Tibial nerve (tissue), 4 donors: ENCODE data around the gene AMPD2. TPM values are rescaled to one million over a fixed set of nuclear protein-coding genes. Genes with fewer than 3 reads are reported as not detected.

Experiments used
- DNase-seq, 2 donors: peaks; one replicate each; pipeline ENCODE4 v3.0.0-alpha.2; 2019; ENCODE audit warnings: low spot score in 2 of 2
- H3K27ac ChIP-seq, 4 donors: fragments of 200-600 bp; sonication (generic) in 3 of 4; one replicate each; pipeline ENCODE4 v1.5.1; 2017 to 2019; ENCODE audit warnings: mild to moderate bottlenecking in 1 of 4
- H3K27me3 ChIP-seq, 2 donors: fragments of 200-600 bp; sonication (generic) in 1 of 2; one replicate each; pipeline versions ENCODE4 v1.5.1 to v1.6.0; 2017 to 2019
- H3K36me3 ChIP-seq, 3 donors: fragments of 200-600 bp; sonication (generic); one replicate each; pipeline ENCODE4 v1.5.1; 2018 to 2019
- H3K4me1 ChIP-seq, 4 donors: fragments of 200-600 bp; sonication (generic) in 3 of 4; one replicate each; pipeline ENCODE4 v1.5.1; 2017 to 2019
- H3K4me3 ChIP-seq, 4 donors: fragments of 200-600 bp; sonication (generic) in 3 of 4; one replicate each; pipeline ENCODE4 v1.5.1; 2017 to 2019; ENCODE audit warnings: mild to moderate bottlenecking in 1 of 4, moderate library complexity in 1 of 4
- H3K9me3 ChIP-seq, 4 donors: fragments of 200-600 bp; sonication (generic) in 3 of 4; one replicate each; pipeline ENCODE4 v1.5.1; 2017 to 2019
- EP300 ChIP-seq, 2 donors: sonication (generic); formaldehyde crosslinking; IDR thresholded peaks; one replicate each; pipeline ENCODE4 v1.6.1; 2017; ENCODE audit warnings: antibody characterized with exemption in 2 of 2, mild to moderate bottlenecking in 1 of 2
- POLR2A ChIP-seq, 2 donors: fragments of 450-650 bp; IDR thresholded peaks; one replicate each; pipeline ENCODE4 v1.6.1; 2017; ENCODE audit warnings: antibody characterized with exemption in 2 of 2, mild to moderate bottlenecking in 2 of 2, moderate library complexity in 2 of 2
- WGBS, 2 donors: methylation state at CpG; one replicate each; pipeline ENCODE4 v1.1.5; 2018; 5-methylcytosine and 5-hydroxymethylcytosine counted together
- total RNA-seq, 4 donors: library from RNA; depleted of rRNA; stranded (reverse); fragments of >200 nt; gene quantifications; one replicate each; pipeline ENCODE4 v1.1.0, GENCODE V29; 2016
- TF ChIP-seq, protein P1 (sequence below), 5 experiments: fragments of 200-600 bp in 3 of 5; fragments of 450-650 bp in 2 of 5; sonication (generic) in 3 of 5; IDR thresholded peaks; one replicate each; pipeline ENCODE4 v1.5.1; 2016 to 2019; ENCODE audit warnings: antibody characterized with exemption in 5 of 5, mild to moderate bottlenecking in 3 of 5, moderate library complexity in 2 of 5

Gene AMPD2
- 100 to 1,000 TPM in 2 of 4 donors, 10 to 100 TPM in 2; 70.6 to 113 (median 94.7) TPM for total RNA-seq

DNA sequence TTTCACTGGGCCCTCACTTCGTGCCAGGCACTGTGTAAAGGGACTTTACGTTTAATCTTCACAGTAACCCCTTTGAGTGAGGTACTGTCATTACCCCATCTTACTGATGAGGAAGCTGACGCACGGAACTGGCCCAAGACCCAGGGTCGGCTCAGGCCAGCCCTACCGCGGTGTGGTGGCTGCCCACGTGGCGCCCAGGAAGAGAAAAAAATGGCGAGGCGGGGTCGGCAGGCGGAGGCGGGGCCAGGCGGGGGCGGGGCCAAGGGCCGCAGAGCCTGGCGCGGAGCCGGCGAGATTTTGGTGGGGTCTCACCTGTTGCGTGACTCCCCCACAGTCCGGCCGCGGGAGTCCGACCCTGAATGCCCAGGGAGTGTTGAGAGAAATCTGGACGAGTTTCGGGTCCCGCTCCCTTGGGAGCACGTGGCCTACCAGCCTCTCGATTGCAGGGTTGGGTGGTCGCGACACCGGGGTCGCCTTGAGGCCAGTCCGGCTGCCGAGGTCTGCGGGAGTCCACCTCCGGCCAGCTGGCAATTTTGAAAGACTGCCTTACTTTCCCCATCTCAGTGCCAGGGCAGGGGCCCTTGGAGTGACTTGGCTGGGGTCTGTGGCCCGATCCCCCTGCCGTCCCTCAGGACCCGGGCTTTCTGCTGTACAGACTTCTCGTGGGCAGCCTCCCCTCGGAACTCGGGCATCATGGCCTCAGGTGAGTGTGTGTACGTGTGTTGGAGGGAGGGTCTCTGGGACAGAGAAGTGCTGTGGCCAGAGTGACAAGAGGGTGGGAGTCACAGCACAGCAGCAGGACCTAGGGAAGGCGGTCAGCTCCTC, at the start of gene AMPD2, which contains the start of gene GNAT2:
Gene AMPD2, plus strand, starts transcription at position 262 of the 825 bp plus-strand sequence. CDS start 1,339 bp downstream, outside the sequence.
Gene GNAT2, minus strand, starts transcription at position 41 of the 825 bp plus-strand sequence. CDS start 6,746 bp downstream, outside the sequence.
- no peaks in the 10 kb centered on the region for H3K27me3 ChIP-seq
- 1 to 2% methylated on average over 37 to 43 of the region's 47 CpGs for WGBS, 2 donors
- H3K27ac ChIP-seq = peak within 1 kb of the TSS; percentile 80 to 90 (median 85)
- H3K36me3 ChIP-seq = no peaks in the 10 kb centered on the region
- H3K4me3 ChIP-seq = peak within 1 kb of the TSS; percentile 64 to 76 (median 66)
- no peaks in the 10 kb centered on the region for H3K9me3 ChIP-seq
- DNase-seq = peak; percentile 63 to 74
- H3K4me1 ChIP-seq = peaks cover 0 to 70% (median 41%) of the 10 kb centered on the region in 4 donors
- TF ChIP-seq POLR2A (IDR thresholded peaks at IDR 0.05) (no peak), EP300 (IDR thresholded peaks at IDR 0.05) (peak in 1 of 2 donors; percentile 62)

DNA sequence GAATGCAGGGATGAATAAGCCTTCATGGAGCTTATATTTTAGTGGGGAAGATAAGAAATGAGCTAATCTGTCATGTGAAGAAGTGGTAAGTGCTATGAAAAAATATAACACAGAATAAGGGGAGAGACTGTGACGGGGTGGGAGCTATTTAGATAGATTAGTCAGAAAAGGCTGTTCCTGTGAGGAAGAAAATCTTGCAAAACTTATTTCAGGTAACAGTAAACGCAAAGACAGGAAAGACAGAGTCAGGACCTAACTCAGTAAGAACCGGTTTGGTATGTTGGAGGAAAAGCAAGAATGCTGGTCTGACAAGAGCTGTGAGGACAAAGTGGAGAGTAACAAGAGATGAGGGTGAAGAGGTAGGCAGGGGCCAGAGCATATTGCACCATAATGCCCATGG, 49.2 kb upstream of the AMPD2 start:
- 66 to 73% methylated on average over 3 of the region's 3 CpGs for WGBS, 2 donors

DNA sequence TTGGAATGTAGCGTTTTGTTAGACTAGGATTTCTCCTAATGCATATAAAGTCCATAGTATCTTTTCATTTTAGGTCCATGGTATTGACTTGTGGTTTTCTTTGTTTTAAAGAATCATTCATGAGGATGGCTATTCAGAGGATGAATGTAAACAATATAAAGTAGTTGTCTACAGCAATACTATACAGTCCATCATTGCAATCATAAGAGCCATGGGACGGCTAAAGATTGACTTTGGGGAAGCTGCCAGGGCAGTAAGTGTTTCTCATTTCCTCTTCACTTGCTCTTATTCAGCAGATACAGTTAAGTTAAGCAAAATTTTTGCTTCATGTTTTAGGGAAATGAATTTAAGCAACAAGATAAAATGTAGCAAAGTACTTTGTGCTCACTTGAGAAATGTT, 45.9 kb upstream of the AMPD2 start:
- peaks cover 0 to 23% (median 6%) of the 10 kb centered on the region in 4 donors for H3K4me1 ChIP-seq

More for the DNA sequence above, 49.2 kb upstream of the AMPD2 start:
- peaks cover 3 to 52% (median 12%) of the 10 kb centered on the region in 4 donors for H3K4me1 ChIP-seq
- H3K9me3 ChIP-seq = no peaks in the 10 kb centered on the region
- H3K4me3 ChIP-seq = no peak overlapping the region
- H3K27ac ChIP-seq = no peak overlapping the region
- TF ChIP-seq POLR2A (IDR thresholded peaks at IDR 0.05) (no peak), EP300 (IDR thresholded peaks at IDR 0.05) (no peak)
- TF ChIP-seq, protein P1, sequence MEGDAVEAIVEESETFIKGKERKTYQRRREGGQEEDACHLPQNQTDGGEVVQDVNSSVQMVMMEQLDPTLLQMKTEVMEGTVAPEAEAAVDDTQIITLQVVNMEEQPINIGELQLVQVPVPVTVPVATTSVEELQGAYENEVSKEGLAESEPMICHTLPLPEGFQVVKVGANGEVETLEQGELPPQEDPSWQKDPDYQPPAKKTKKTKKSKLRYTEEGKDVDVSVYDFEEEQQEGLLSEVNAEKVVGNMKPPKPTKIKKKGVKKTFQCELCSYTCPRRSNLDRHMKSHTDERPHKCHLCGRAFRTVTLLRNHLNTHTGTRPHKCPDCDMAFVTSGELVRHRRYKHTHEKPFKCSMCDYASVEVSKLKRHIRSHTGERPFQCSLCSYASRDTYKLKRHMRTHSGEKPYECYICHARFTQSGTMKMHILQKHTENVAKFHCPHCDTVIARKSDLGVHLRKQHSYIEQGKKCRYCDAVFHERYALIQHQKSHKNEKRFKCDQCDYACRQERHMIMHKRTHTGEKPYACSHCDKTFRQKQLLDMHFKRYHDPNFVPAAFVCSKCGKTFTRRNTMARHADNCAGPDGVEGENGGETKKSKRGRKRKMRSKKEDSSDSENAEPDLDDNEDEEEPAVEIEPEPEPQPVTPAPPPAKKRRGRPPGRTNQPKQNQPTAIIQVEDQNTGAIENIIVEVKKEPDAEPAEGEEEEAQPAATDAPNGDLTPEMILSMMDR (IDR thresholded peaks at IDR 0.05) = no peak
- H3K36me3 ChIP-seq = peaks cover 0 to 8% (median 0%) of the 10 kb centered on the region in 3 donors
- no peaks in the 10 kb centered on the region for H3K27me3 ChIP-seq
- DNase-seq = no peak

DNA sequence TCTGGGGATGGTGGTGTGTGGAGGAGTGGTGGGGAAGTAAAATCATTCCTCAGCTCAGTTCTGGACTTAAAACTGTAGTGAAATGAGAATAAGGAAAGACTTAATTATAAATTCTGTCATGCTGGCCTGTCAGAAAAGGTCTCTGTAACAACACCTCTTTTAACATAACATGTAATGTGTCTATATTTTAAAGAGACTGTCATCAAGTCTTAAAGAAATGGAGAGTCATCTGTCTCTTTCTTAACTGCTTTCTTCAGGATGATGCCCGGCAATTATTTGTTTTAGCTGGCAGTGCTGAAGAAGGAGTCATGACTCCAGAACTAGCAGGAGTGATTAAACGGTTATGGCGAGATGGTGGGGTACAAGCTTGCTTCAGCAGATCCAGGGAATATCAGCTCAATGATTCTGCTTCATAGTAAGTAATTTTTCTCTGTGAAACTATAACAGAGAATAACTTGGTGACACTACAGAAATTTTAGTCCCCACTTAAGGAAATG, 40.6 kb upstream of the AMPD2 start:
- 74 to 82% methylated on average over 3 of the region's 3 CpGs for WGBS, 2 donors
- H3K4me3 ChIP-seq = no peak overlapping the region
- H3K9me3 ChIP-seq = no peaks in the 10 kb centered on the region
- H3K27me3 ChIP-seq = no peaks in the 10 kb centered on the region
- no peaks in the 10 kb centered on the region for H3K4me1 ChIP-seq
- DNase-seq = no peak
- H3K27ac ChIP-seq = no peak overlapping the region
- TF ChIP-seq POLR2A (IDR thresholded peaks at IDR 0.05) (no peak), EP300 (IDR thresholded peaks at IDR 0.05) (no peak)
- TF ChIP-seq, protein P1 (IDR thresholded peaks at IDR 0.05) = no peak
- H3K36me3 ChIP-seq = peaks cover 4 to 74% (median 6%) of the 10 kb centered on the region in 3 donors

More for the DNA sequence above, 45.9 kb upstream of the AMPD2 start:
- Histone ChIP-seq H3K9me3 (no peaks in the 10 kb centered on the region), H3K27me3 (no peaks in the 10 kb centered on the region), H3K27ac (no peak overlapping the region), H3K4me3 (no peak overlapping the region), H3K36me3 (peaks cover 0 to 28% (median 0%) of the 10 kb centered on the region in 3 donors)
- no peak for DNase-seq
- TF ChIP-seq POLR2A (IDR thresholded peaks at IDR 0.05) (no peak), EP300 (IDR thresholded peaks at IDR 0.05) (no peak)
- TF ChIP-seq, protein P1 (IDR thresholded peaks at IDR 0.05) = no peak
- 55 to 67% methylated on average over 2 of the region's 2 CpGs for WGBS, 2 donors

DNA sequence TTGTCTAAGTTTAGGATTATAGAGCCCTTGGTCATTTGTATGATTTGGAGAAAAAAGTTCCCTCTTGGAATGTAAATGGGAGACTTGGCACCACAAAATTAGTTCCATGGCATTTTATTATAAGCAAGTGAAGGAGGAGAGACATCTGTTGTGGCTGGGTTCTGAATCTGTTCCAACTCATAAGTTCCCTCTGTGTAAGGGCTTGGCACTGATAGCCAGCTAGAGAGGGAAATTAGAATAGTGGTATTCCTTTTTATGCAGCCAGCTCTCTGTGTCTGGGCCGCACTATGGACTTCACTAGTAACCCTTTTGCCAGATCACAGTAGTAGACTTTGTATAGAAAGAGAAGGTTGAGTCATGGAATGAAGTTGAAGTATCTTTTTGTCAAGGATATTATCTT, 40.1 kb upstream of the AMPD2 start:
- H3K4me3 ChIP-seq = no peak overlapping the region
- no peak overlapping the region for H3K27ac ChIP-seq
- H3K9me3 ChIP-seq = no peaks in the 10 kb centered on the region
- TF ChIP-seq, protein P1 (IDR thresholded peaks at IDR 0.05) = no peak
- TF ChIP-seq POLR2A (IDR thresholded peaks at IDR 0.05) = no peak
- TF ChIP-seq EP300 (IDR thresholded peaks at IDR 0.05) = no peak
- WGBS, 2 donors = 63 to 70% methylated on average over 1 of the region's 1 CpG
- H3K4me1 ChIP-seq = no peaks in the 10 kb centered on the region
- peaks cover 4 to 79% (median 6%) of the 10 kb centered on the region in 3 donors for H3K36me3 ChIP-seq
- no peaks in the 10 kb centered on the region for H3K27me3 ChIP-seq
- no peak for DNase-seq
